Hematopoietic multipotent progenitor cell (in vitro differentiated cells): ENCODE results near the gene METRN. TPM values are rescaled to one million over a fixed set of nuclear protein-coding genes. Genes with fewer than 3 reads are reported as not detected.
"Not testable (repeated sequence)": the region's sequence is repeated elsewhere in the genome, so short reads cannot be mapped to it uniquely, and the experiment has no call there.

Experiments used
- DNase-seq, 3 donors: peaks; one replicate each; pipeline ENCODE4 v3.0.0-alpha.2; 2011 to 2015; ENCODE audit warnings: low read depth in 2 of 3, low spot score in 2 of 3
- total RNA-seq: library from RNA; depleted of rRNA; stranded (reverse); fragments of >200 nt; gene quantifications from one replicate; pipeline ENCODE4 v1.2.3, GENCODE V29; 2012

The METRN gene
- total RNA-seq, 1 donor, result 5.1 TPM

DNA sequence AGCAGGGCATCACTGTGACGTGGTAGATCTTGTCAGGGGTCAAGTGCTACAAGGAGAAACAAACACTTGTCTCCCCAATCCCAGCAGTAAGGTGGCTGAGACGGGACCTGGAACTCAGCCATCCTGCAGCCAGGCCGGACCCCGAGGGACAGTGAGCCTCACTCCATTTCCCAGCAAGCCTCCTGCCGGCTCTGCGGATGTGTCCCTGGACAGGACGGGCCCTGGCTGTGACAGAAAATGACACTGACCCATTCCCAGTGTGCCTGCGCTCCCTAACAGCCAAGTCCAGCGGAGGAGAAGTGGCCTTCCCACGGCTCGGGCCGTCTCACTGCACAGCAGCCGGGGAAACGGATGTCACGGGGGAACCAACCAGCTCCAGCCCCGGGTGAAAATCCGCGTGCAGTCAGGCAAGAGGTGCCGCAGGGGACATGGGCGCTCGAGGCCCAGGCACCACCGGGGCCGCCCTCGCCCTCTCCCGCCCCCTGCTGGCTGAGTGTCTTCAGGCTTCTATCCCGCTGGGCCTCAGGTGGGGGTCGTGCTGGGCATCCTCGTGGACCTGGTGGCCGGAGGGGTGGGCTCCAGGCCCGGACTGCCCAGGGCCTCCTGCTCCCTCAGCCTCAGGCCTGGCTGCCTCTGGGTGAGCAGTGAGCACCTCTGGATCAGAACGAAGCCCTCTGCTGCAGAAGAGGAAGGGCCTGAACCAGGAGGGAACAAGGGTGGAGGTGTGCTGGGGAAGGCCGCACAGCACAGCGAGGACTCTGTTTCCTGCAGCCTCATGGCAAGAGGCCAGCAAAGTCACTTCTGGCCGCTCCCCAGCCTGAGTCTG is 18.7 kb downstream of the METRN start:
- peak in 1 of 3 donors; percentile 46 for DNase-seq

DNA sequence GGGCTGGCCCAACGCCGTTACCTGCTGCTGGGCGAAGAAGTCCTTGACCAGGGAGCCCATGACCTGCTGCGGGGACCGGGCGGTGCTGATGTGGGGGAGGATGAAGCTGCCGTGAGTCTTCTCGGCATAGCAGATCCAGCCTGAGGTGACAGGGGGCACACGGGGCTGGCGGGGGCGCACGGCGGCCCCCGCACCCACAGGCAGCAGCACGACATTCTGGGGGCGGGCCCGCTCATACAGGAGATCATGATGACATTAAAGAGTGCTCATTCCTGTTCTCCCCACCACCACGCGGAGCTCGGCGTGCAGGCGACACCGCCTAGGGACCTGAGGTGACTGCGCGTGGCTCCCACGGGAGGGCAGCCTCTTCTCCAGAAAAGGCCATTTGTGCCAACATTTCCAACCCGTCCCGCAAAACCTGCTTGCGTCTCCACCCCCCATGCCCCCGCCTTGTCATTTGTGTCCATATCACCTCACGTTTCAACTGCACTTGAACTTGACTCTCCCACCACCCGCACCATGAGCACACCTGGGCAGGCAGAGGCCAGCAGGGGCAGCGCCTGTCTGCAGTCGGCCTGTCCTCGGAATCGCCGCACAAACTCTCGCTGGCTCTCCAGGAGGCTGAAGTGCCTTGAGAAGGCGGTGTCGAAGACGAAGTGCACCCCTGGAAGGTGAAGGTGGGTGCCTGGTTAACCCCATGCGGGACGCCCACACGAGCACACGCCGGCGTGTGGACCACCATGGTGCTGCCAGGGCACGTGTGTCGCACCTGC is 19.5 kb downstream of the METRN start:
- DNase-seq, result no peak

GRCh38 chr16:734981-735881 is 20.3 kb downstream of the METRN start:
- DNase-seq, result no peak

- DNase-seq, result no peak
Measured at GRCh38 chr16:735982-736453, 21.1 kb downstream of the METRN start.

DNA sequence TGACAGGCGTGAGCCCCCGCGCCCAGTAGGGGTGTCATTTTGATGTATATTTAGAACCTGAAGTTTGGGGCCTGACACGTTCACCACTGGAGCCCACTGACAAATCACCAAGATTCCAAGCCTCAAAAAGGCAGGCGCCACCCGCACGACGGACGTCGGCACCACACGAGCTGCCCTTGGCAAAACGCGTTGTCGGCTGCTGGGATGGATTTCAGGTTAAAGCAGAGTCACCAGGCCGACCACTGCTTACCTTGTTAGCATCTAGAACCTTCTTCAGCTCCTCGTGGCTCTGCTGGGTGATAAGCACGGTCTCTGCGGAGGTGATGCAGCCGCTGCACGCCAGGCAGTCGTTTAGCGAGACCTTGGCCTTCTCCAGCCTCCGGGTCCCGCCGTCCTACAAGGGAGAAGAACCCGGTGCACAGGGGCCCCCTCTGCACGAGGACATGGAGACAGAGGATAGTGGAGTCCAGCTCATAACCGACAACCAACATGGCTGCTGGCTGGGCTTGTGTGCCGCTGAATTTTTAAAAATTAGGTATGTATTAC is 22.1 kb downstream of the METRN start:
- no peak for DNase-seq

- no peak for DNase-seq
Measured at GRCh38 chr16:739560-740458, 24.9 kb downstream of the METRN start.

DNA sequence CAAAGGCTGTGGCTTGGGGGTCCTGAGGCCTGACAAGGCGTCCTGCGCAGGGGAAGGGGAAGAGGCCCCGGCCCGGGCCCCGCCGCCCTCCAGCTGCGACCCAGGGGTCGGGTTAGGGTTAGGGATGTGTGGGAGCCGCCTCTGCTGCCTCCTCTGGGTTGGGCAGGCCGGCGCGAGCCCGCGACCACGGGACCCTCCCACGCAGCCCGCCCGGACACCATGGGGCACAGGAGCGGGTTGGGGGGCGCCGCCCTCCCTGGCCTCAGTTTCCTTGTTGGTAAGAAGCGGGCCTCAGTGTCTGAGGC is 25.5 kb downstream of the METRN start:
- DNase-seq, result no peak

- DNase-seq, result peak; percentile 90 to 97 (median 91)
Measured at GRCh38 chr16:740764-741505, 26.0 kb downstream of the METRN start, which contains the start of gene CIAO3. Gene CIAO3 (minus strand): TSS chr16:740997. CDS start chr16:740985, 12 bp downstream.

DNA sequence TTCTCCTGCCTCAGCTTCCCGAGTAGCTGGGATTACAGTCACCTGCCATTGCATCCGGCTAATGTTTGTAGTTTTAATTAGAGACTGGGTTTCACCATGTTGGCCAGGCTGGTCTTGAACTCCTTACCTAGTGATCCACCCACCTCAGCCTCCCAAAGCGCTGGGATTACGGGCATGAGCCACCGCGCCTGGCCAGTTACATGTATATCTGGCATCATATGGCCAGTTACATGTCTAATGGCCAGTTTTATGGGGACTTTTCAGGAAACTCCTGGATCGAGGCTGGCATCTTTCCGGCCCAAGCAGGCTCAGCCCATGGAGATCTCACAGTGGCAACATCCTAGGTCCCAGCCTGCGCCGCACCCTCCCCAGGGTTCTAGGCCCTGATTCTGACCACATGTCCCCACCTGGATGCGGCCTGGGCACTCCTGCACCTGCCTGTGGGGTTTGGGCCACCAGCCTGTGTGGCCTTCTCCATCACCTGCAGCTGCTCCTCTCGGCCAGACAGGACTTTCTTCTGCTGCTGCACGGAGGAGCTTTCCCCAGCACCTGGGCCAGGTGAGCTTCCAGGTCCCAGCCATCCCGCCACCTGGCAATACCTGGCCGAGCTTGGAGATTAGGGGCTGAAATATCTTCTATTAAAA is 27.2 kb downstream of the METRN start:
- DNase-seq, result no peak

DNA sequence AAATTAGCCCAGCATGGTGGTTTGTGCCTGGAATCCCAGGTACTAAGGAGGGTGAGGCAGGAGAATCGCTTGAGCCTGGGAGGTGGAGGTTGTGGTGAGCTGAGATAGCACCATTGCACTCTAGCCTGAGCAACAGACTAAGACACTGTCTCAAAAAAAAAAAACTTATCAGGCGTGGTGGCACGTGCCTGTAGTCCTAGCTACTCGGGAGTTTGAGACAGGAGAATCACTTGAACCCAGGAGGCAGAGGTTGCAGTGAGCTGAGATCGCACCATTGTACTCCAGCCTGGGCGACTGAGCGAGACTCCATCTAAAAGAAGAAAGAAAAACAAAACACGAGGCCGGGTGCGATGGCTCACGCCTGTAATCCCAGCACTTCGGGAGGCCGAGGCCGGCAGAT is 28.0 kb downstream of the METRN start:
- DNase-seq, result not testable (repeated sequence)

DNA sequence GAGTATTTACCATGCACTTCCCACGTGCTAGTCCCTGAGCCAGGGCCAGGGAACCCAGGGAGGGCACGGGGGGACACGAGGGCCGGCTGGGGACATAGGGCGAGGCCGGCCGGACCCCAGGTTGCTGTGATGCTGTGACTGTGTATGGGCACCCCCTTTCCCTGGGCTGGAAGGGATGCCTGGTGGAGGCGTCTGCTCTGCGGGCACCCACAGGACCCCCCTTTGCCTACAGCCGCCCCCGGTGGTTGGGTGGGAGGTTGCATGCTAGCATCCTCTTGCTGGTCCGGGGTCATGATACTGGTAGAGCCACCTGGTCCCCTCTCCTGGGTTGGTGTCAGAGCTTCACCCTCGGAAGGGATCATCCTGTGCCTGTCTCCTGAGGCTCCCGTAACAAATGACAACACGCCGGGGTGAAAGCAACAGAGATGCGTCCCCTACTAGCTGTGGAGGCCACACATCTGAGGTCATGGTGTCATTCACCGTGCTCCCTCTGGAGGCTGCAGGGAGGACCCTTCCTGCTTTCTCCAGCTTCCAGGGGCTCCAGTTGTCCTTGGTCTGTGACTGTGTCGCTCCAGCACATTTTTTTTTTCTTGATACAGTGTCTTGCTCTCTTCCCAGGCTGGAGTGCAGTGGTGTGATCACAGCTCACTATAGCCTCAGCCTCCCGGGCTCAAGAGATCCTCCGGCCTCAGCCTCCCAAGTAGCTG is 29.0 kb downstream of the METRN start:
- DNase-seq, result no peak

- DNase-seq, result peak in 2 of 3 donors; percentile 48 to 54
Measured at GRCh38 chr16:745739-746138, 30.8 kb downstream of the METRN start.

GRCh38 chr16:746637-747036 is 31.7 kb downstream of the METRN start:
- DNase-seq, result no peak

DNA sequence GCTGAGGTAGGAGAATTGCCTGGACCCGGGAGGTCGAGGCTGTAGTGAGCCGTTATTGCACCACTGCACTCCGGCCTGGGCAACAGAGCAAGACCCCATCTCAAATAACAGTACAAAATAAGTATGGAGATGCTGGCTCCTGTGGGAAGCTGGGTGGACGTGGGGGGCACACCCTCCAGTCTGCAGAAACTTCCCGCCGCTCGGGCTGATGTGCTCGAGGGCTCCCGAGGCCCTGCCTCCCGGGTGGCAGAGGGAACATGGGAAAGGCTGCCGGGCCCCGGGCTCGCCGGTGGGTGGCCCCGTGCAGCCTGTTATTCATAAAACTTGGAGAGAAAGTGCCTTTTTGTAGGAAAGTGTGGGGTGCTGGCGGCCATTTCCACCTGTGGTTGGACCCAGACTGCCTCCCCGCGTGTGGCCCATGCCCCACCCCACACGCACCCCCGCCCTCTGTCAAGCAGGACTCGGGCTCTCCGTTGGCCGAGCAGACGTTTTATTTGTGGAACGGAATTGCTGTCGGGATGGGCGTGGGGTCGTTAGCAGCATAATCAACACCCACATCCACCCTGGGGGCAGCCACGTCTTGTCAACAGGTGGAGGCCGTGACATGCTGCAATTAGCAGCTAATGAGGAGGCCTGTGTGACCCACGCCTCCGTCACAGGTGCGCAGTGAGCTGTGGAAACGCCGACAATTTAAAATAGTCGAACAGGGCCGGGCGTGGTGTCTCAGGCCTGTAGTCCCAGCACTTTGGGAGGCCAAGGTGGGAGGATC is 33.2 kb downstream of the METRN start:
- no peak for DNase-seq

GRCh38 chr16:749010-749409 is 34.1 kb downstream of the METRN start:
- no peak for DNase-seq

DNA sequence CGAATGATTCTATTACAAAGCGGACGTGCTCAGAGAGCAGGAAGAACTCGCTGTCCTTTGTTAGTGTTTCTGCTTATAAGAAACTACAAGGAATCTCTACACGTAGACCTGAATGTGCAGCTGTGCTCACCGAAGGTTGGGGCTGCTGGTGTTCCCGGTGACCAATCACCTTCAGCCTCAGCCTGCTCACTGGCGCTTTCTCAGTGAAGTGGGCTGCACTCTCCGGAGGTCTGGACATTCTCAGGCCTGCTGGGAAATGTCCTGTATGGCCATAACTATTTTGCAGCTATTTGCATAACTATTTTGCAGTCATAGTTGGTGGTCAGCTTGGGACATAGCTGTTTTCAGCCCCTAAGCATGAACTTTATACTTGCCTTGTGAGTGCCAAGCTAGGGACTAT is 35.6 kb downstream of the METRN start:
- no peak for DNase-seq
